CD4-positive, alpha-beta memory T cell (primary cell): ENCODE data around the gene ZNF282. TPM values are rescaled to one million over a fixed set of nuclear protein-coding genes. Genes with fewer than 3 reads are reported as not detected.

Experiments used
- CTCF ChIA-PET: fragments of 350-600 bp; sonication (Branson Sonifier 250); formaldehyde crosslinking; loops from one replicate; lab custom pipeline; 2021; ENCODE audit warnings: inconsistent platforms; ENCODE audit not compliant: partially characterized antibody; lab: Charles Lee
- POLR2A ChIA-PET: fragments of 350-600 bp; sonication (Branson Sonifier 250); formaldehyde crosslinking; loops from one replicate; lab custom pipeline; 2021; ENCODE audit not compliant: partially characterized antibody; lab: Charles Lee
- DNase-seq, 5 donors: peaks; one replicate each; pipeline versions ENCODE4 v3.0.0 to v3.0.0-alpha.2; 2020 to 2022; ENCODE audit warnings: mixed read lengths in 1 of 5
- H3K27ac ChIP-seq: one replicate; pipeline ENCODE4 v1.7.0; 2013; ENCODE audit warnings: low read depth, low read length
- H3K27me3 ChIP-seq: 2 replicates; pipeline ENCODE4 v1.7.0; 2013; ENCODE audit warnings: mild to moderate bottlenecking, low read length, moderate library complexity; ENCODE audit not compliant: insufficient read depth
- H3K36me3 ChIP-seq: 2 replicates; pipeline ENCODE4 v1.7.0; 2013; ENCODE audit warnings: mild to moderate bottlenecking, low read length, moderate library complexity; ENCODE audit not compliant: insufficient read depth
- H3K4me1 ChIP-seq: 2 replicates; pipeline ENCODE4 v1.7.0; 2013; ENCODE audit warnings: mild to moderate bottlenecking, low read length, moderate library complexity; ENCODE audit not compliant: insufficient read depth
- H3K4me3 ChIP-seq, 2 donors: one replicate each; pipeline ENCODE4 v1.7.0; 2013; ENCODE audit warnings: low read length in 2 of 2, mild to moderate bottlenecking in 1 of 2
- H3K9me3 ChIP-seq, 2 donors: one replicate each; pipeline ENCODE4 v1.7.0; 2013; ENCODE audit warnings: low read length in 2 of 2, control low read depth in 1 of 2; ENCODE audit not compliant: control insufficient read depth in 1 of 2
- H3K27ac Mint-ChIP-seq, 7 donors: one replicate each; pipeline ENCODE4 v1.8.0; 2020 to 2021; ENCODE audit warnings: mixed read lengths in 7 of 7, mild to moderate bottlenecking in 6 of 7, inconsistent platforms in 3 of 7, moderate library complexity in 3 of 7
- H3K27me3 Mint-ChIP-seq, 2 donors: one replicate each; pipeline ENCODE4 v1.8.0; 2020 to 2021; ENCODE audit warnings: mixed read lengths in 2 of 2
- H3K36me3 Mint-ChIP-seq, 2 donors: one replicate each; pipeline ENCODE4 v1.8.0; 2020 to 2021; ENCODE audit warnings: mixed read lengths in 2 of 2, inconsistent platforms in 1 of 2, mild to moderate bottlenecking in 1 of 2
- H3K4me1 Mint-ChIP-seq, 4 donors: one replicate each; pipeline ENCODE4 v1.8.0; 2020 to 2021; ENCODE audit warnings: mixed read lengths in 4 of 4, mild to moderate bottlenecking in 1 of 4
- H3K4me3 Mint-ChIP-seq, 8 donors: one replicate each; pipeline ENCODE4 v1.8.0; 2020 to 2021; ENCODE audit warnings: mixed read lengths in 8 of 8, mild to moderate bottlenecking in 7 of 8, moderate library complexity in 6 of 8, inconsistent platforms in 3 of 8
- H3K9me3 Mint-ChIP-seq, 8 donors: one replicate each; pipeline ENCODE4 v1.8.0; 2020 to 2021; ENCODE audit warnings: mixed read lengths in 8 of 8, mild to moderate bottlenecking in 5 of 8, inconsistent platforms in 3 of 8, moderate library complexity in 1 of 8
- intact Hi-C: fragments of 100-400 bp; cut with micrococcal nuclease; formaldehyde crosslinking; loops from one replicate; pipeline ENCODE4 v1.15.1; 2023
- polyA plus RNA-seq, 2 donors: library from polyadenylated mRNA; unstranded; fragments of 300-500 nt; fragmentation: Illumina TruSeq; gene quantifications; one replicate each; pipeline ENCODE4 v1.2.3, GENCODE V29; 2021
- total RNA-seq, 2 experiments: library from RNA; stranded (reverse); gene quantifications; one replicate each; pipeline ENCODE4 v1.2.3, GENCODE V29; 2021

ZNF282 gene
- total and polyA plus RNA-seq, 4 experiments from 2014 or later, result 0.13 to 20.7 (median 10.5) TPM

- DNase-seq, result no peak
- Mint-ChIP-seq H3K27me3 (no peaks in the 10 kb centered on the region), H3K4me1 (peaks cover 5 to 11% (median 10%) of the 10 kb centered on the region in 4 donors), H3K36me3 (peaks cover 55 to 82% of the 10 kb centered on the region in 2 donors), H3K4me3 (no peak overlapping the region), H3K9me3 (no peaks in the 10 kb centered on the region), H3K27ac (peak overlapping the region in 2 of 7 donors; percentile 25 to 52)
- H3K27ac ChIP-seq, result no peak overlapping the region
- peaks cover 5% of the 10 kb centered on the region for H3K4me1 ChIP-seq
- ChIA-PET POLR2A (no interaction called here), CTCF (no interaction called here)
- no peaks in the 10 kb centered on the region for H3K9me3 ChIP-seq
- intact Hi-C loops, result no loop called here
- no peak overlapping the region for H3K4me3 ChIP-seq
- peaks cover 56% of the 10 kb centered on the region for H3K36me3 ChIP-seq
- no peaks in the 10 kb centered on the region for H3K27me3 ChIP-seq
Measured at GRCh38 chr7:149214020-149214720, 18.8 kb downstream of the ZNF282 start.

DNA sequence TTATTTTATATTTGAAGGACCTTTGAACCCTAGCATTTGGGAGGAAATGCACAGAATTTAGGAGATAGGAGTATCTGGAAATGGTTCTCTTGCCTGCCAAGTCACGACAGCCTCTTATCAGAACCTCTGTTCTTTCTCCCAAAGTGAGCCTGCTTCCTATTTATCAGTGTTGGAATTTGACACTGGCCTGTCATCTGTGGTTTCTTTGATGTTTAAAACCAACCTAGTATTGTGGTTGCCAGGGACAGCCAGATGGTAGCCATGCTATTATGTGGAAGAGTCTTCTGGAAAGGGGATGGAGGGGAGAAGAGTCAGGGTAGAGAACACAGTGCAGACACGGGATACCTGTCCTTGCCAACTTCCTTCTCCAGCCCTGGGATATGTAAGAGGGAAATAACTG lies 21.1 kb downstream of the ZNF282 start:
- no peaks in the 10 kb centered on the region for H3K27me3 Mint-ChIP-seq
- Histone ChIP-seq H3K9me3 (no peaks in the 10 kb centered on the region), H3K4me1 (no peaks in the 10 kb centered on the region), H3K27ac (no peak overlapping the region), H3K36me3 (peaks cover 46% of the 10 kb centered on the region), H3K27me3 (no peaks in the 10 kb centered on the region), H3K4me3 (no peak overlapping the region)
- no peak overlapping the region for H3K4me3 Mint-ChIP-seq
- peak overlapping the region in 1 of 7 donors; percentile 19 for H3K27ac Mint-ChIP-seq
- CTCF ChIA-PET, result no interaction called here
- DNase-seq, result no peak
- peaks cover 51 to 76% of the 10 kb centered on the region in 2 donors for H3K36me3 Mint-ChIP-seq
- H3K4me1 Mint-ChIP-seq, result peaks cover 0 to 3% (median under 1%) of the 10 kb centered on the region in 4 donors
- POLR2A ChIA-PET, result no interaction called here
- intact Hi-C loops, result no loop called here
- no peaks in the 10 kb centered on the region for H3K9me3 Mint-ChIP-seq

DNA sequence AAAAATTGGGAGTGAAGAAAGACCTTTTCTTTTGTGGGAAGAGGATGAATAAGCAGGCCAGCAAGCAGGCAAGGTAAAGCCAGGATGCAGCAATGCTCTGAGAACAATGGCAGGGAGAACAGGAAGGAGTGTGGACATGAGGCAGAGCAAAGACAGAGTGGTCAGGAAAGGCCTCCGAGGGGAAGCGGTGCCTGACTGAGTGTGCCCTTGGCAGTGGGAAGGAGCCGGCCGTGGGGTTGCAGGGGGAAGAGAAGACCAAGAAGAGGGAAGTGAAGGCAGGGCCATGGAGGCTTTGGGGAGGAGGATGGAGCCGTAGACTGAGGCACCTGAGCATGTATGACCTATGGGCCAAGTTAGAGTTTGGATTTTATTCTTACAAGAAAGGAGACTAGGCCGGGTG lies 22.2 kb downstream of the ZNF282 start:
- Histone ChIP-seq H3K27me3 (no peaks in the 10 kb centered on the region), H3K36me3 (peaks cover 42% of the 10 kb centered on the region), H3K9me3 (no peaks in the 10 kb centered on the region), H3K4me3 (no peak overlapping the region), H3K4me1 (no peaks in the 10 kb centered on the region), H3K27ac (no peak overlapping the region)
- Mint-ChIP-seq H3K4me1 (peaks cover 0 to 3% (median under 1%) of the 10 kb centered on the region in 4 donors), H3K27me3 (no peaks in the 10 kb centered on the region), H3K27ac (peak overlapping the region in 3 of 7 donors; percentile 52 to 91 (median 72)), H3K36me3 (peaks cover 52 to 75% of the 10 kb centered on the region in 2 donors), H3K9me3 (no peaks in the 10 kb centered on the region), H3K4me3 (peak overlapping the region in 1 of 8 donors; percentile 57)
- ChIA-PET CTCF (interaction anchor here (0.8 kb wide), 1 partner anchor 22 kb away, joined by 4 read pairs; the partner anchor contains the start of gene ZNF282), POLR2A (no interaction called here)
- DNase-seq, result no peak
- intact Hi-C loops, result no loop called here

- Mint-ChIP-seq H3K27me3 (no peaks in the 10 kb centered on the region), H3K9me3 (no peaks in the 10 kb centered on the region), H3K4me3 (no peak overlapping the region), H3K36me3 (peaks cover 48 to 72% of the 10 kb centered on the region in 2 donors), H3K27ac (peak overlapping the region in 2 of 7 donors; percentile 39 to 66), H3K4me1 (peaks cover 0 to 3% (median under 1%) of the 10 kb centered on the region in 4 donors)
- Histone ChIP-seq H3K4me3 (no peak overlapping the region), H3K27me3 (no peaks in the 10 kb centered on the region), H3K27ac (no peak overlapping the region), H3K4me1 (no peaks in the 10 kb centered on the region), H3K36me3 (peaks cover 31% of the 10 kb centered on the region), H3K9me3 (no peaks in the 10 kb centered on the region)
- intact Hi-C loops, result no loop called here
- POLR2A ChIA-PET, result no interaction called here
- no peak for DNase-seq
- CTCF ChIA-PET, result interaction anchor here (0.7 to 1.5 kb wide), 4 partner anchors 24 to 203 kb away, joined by 3 read pairs; partner anchors contain the start of genes ZNF282 and ZNF398
Measured at GRCh38 chr7:149218469-149219420, 23.4 kb downstream of the ZNF282 start.

GRCh38 chr7:149220534-149220933 lies 25.2 kb downstream of the ZNF282 start:
- H3K27ac Mint-ChIP-seq, result no peak overlapping the region
- H3K4me1 ChIP-seq, result no peaks in the 10 kb centered on the region
- peaks cover 17% of the 10 kb centered on the region for H3K36me3 ChIP-seq
- CTCF ChIA-PET, result no interaction called here
- intact Hi-C loops, result no loop called here
- no peak for DNase-seq
- POLR2A ChIA-PET, result no interaction called here
- H3K4me3 ChIP-seq, result no peak overlapping the region
- peaks cover 0 to 3% (median under 1%) of the 10 kb centered on the region in 4 donors for H3K4me1 Mint-ChIP-seq
- peaks cover 50 to 62% of the 10 kb centered on the region in 2 donors for H3K36me3 Mint-ChIP-seq
- H3K9me3 ChIP-seq, result no peaks in the 10 kb centered on the region
- no peaks in the 10 kb centered on the region for H3K9me3 Mint-ChIP-seq
- no peak overlapping the region for H3K4me3 Mint-ChIP-seq
- no peaks in the 10 kb centered on the region for H3K27me3 ChIP-seq
- no peaks in the 10 kb centered on the region for H3K27me3 Mint-ChIP-seq
- no peak overlapping the region for H3K27ac ChIP-seq

- Histone ChIP-seq H3K4me1 (no peaks in the 10 kb centered on the region), H3K4me3 (no peak overlapping the region), H3K36me3 (peaks cover 5% of the 10 kb centered on the region), H3K27ac (no peak overlapping the region), H3K27me3 (no peaks in the 10 kb centered on the region), H3K9me3 (no peaks in the 10 kb centered on the region)
- no peaks in the 10 kb centered on the region for H3K27me3 Mint-ChIP-seq
- no peak overlapping the region for H3K4me3 Mint-ChIP-seq
- no peaks in the 10 kb centered on the region for H3K9me3 Mint-ChIP-seq
- peaks cover 44% of the 10 kb centered on the region in 2 donors for H3K36me3 Mint-ChIP-seq
- DNase-seq, result no peak
- H3K4me1 Mint-ChIP-seq, result no peaks in the 10 kb centered on the region
- no peak overlapping the region for H3K27ac Mint-ChIP-seq
- intact Hi-C loops, result no loop called here
- ChIA-PET POLR2A (no interaction called here), CTCF (no interaction called here)
Measured at GRCh38 chr7:149223176-149223575, 27.8 kb downstream of the ZNF282 start.

GRCh38 chr7:149223761-149224160 lies 28.4 kb downstream of the ZNF282 start:
- Mint-ChIP-seq H3K27me3 (no peaks in the 10 kb centered on the region), H3K36me3 (peaks cover 38 to 40% of the 10 kb centered on the region in 2 donors), H3K9me3 (no peaks in the 10 kb centered on the region), H3K4me3 (no peak overlapping the region), H3K27ac (no peak overlapping the region), H3K4me1 (peaks cover 0 to under 1% (median 0%) of the 10 kb centered on the region in 4 donors)
- DNase-seq, result no peak
- ChIA-PET CTCF (no interaction called here), POLR2A (no interaction called here)
- no peaks in the 10 kb centered on the region for H3K27me3 ChIP-seq
- intact Hi-C loops, result no loop called here
- H3K4me1 ChIP-seq, result no peaks in the 10 kb centered on the region
- no peaks in the 10 kb centered on the region for H3K9me3 ChIP-seq
- H3K4me3 ChIP-seq, result no peak overlapping the region
- H3K27ac ChIP-seq, result no peak overlapping the region
- H3K36me3 ChIP-seq, result peaks cover 5% of the 10 kb centered on the region
